ENCODE measurements around the gene ZNF165. TPM values are rescaled to one million over a fixed set of nuclear protein-coding genes. Genes with fewer than 3 reads are reported as not detected.

Gene ZNF165
- total and polyA plus RNA-seq, 2 of the 13 experiments (the other 11 are each of a cell fraction or from before 2014, with no cell fraction given), result 0.58 to 8.6 TPM

GRCh38 chr6:28124350-28124970 lies 44.1 kb downstream of the ZNF165 start, which contains the start of gene ZSCAN16 (continued):
- TF ChIP-seq FOXC1 (CRISPR knock-in tag; IDR thresholded peaks at IDR 0.05; ENCODE audit: borderline replicate concordance) (peak; percentile 92), EHMT2 (IDR thresholded peaks at IDR 0.05; ENCODE audit: borderline replicate concordance, low read depth, low read length) (peak; percentile 50; the same call in 1 of the 2 replicates), UBTF (CRISPR knock-in tag; IDR thresholded peaks at IDR 0.05) (peak; percentile 73), ZNF740 (CRISPR knock-in tag; IDR thresholded peaks at IDR 0.05) (no peak), TIGD3 (CRISPR knock-in tag; IDR thresholded peaks at IDR 0.05; ENCODE audit: borderline replicate concordance) (peak; percentile 92), SCMH1 (CRISPR knock-in tag; IDR thresholded peaks at IDR 0.05; ENCODE audit: borderline replicate concordance) (no peak), ZNF891 (CRISPR knock-in tag; IDR thresholded peaks at IDR 0.05) (peak; percentile 91), NFKB2 (CRISPR knock-in tag; IDR thresholded peaks at IDR 0.05; ENCODE audit: borderline replicate concordance) (peak; percentile 81; the same call in 1 of the 2 replicates), ISL2 (CRISPR knock-in tag; IDR thresholded peaks at IDR 0.05) (peak; percentile 76), ZNF160 (CRISPR knock-in tag; IDR thresholded peaks at IDR 0.05) (0 out of 2 replicates have a peak, but pooled peaks have one; percentile 78), ZNF567 (CRISPR knock-in tag; IDR thresholded peaks at IDR 0.05; ENCODE audit: borderline replicate concordance) (peak; percentile 75; the same call in 1 of the 2 replicates), ZNF605 (CRISPR knock-in tag; IDR thresholded peaks at IDR 0.05) (peak; percentile 87), CCDC6 (CRISPR knock-in tag; IDR thresholded peaks at IDR 0.05) (no peak), ZNF562 (CRISPR knock-in tag; IDR thresholded peaks at IDR 0.05; ENCODE audit: borderline replicate concordance) (no peak), LRRFIP1 (CRISPR knock-in tag; conservative IDR thresholded peaks at IDR 0.05) (no peak), HOXA7 (CRISPR knock-in tag; IDR thresholded peaks at IDR 0.05) (0 out of 2 replicates have a peak, but pooled peaks have one; percentile 62)

All from HepG2 (cell line).